GM12873 (cell line): ENCODE measurements around the gene PPFIA2.

Experiments
- TF ChIP-seq, protein P1 (sequence below): IDR thresholded peaks from 2 replicates; pipeline ENCODE4 v1.5.1; 2012; ENCODE audit warnings: low read depth, mild to moderate bottlenecking, moderate library complexity, low read length, control low read depth; ENCODE audit not compliant: insufficient read depth; ENCODE audit errors: missing control alignments

PPFIA2 gene

DNA sequence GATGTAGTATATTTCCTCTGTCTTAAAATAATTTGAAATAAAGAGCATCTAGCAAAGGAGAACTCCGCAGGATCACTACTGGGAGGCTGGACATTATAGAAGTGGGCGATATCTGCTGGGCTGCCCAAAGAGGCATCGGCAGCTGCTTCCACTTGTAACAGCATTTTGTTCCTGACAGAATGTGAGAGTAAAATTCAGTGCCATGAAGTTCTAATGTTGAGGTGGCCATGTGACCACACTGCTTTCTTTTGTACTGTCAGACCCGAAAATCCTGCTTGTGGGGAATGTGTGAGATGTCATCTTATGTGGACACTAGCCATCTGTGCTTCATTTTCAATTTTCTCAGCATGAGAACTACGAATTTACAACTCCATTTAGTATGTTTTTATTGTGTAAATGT lies 529.4 kb downstream of the PPFIA2 start:
- TF ChIP-seq, protein P1, sequence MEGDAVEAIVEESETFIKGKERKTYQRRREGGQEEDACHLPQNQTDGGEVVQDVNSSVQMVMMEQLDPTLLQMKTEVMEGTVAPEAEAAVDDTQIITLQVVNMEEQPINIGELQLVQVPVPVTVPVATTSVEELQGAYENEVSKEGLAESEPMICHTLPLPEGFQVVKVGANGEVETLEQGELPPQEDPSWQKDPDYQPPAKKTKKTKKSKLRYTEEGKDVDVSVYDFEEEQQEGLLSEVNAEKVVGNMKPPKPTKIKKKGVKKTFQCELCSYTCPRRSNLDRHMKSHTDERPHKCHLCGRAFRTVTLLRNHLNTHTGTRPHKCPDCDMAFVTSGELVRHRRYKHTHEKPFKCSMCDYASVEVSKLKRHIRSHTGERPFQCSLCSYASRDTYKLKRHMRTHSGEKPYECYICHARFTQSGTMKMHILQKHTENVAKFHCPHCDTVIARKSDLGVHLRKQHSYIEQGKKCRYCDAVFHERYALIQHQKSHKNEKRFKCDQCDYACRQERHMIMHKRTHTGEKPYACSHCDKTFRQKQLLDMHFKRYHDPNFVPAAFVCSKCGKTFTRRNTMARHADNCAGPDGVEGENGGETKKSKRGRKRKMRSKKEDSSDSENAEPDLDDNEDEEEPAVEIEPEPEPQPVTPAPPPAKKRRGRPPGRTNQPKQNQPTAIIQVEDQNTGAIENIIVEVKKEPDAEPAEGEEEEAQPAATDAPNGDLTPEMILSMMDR = no peak

- TF ChIP-seq, protein P1 = no peak
Measured at GRCh38 chr12:81224626-81225025, 534.5 kb downstream of the PPFIA2 start.

DNA sequence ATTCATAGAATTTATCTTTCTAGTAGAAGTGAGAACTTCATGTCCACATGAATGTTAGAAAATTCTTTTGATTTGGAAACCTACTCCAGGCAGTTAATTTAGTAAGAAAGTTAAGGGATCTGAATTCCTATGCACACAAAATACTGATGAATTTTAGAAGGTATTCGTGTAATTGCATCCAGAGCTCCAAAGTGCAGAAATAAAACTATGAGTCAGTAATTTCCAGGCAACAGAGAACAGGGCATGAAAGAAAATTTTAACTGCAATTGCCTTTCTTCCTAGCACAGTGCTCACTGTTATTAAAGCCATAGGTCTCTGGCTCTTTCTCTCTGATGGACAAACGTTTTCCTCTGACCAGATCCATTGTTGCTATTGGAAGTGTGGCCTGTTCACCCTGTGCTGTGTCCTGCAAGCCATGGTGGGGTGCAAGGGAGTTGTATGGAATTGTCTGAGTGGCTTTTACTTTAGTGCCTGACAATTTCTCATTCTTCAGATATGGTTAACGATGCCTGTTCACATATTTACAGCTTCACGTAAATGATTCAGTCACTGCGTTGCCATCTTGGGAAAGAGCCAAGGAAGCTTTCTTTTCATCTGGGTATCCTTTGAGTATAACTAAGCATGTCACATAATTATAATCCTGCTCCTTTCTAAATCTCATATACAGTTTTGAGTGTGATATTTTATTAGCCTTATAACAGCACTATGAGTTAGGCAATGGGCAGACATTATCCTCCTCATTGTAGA lies 536.1 kb downstream of the PPFIA2 start:
- TF ChIP-seq, protein P1 = no peak

GRCh38 chr12:81221681-81222080 lies 537.5 kb downstream of the PPFIA2 start:
- TF ChIP-seq, protein P1 = no peak

GRCh38 chr12:81216739-81217138 lies 542.4 kb downstream of the PPFIA2 start:
- TF ChIP-seq, protein P1 = no peak

DNA sequence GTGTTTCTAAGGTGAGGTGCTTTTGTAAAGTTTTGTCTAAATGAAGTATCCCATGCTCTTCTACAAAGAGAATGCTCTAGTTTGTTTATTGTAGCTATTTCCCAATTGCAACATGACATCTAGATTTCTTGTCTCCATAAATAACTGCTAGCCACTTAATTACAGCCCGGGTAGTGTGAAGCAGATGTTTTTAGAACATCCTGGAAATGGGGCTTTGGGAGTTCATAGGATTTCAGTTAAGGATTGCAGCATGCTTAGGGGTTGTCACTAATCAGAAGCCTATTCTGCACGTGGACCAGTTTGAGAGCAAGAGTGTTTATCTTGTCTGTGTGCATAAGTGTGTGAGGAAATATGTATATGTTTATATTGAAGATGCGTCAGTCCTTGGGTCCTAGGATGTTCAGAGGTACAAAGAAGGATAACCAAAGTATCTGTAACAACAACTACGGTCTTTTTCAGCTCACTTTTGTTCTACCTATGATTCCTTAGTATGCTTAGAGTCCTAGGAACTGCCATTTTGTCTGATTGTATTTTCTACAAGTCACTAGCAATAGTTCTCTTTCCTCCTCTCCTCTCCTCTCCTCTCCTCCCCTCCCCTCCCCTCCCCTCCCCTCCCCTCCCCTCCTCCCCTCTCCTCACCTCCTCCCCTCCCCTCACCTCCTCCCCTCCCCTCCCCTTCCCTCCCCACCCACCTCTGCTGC lies 546.0 kb downstream of the PPFIA2 start:
- TF ChIP-seq, protein P1 = no peak

DNA sequence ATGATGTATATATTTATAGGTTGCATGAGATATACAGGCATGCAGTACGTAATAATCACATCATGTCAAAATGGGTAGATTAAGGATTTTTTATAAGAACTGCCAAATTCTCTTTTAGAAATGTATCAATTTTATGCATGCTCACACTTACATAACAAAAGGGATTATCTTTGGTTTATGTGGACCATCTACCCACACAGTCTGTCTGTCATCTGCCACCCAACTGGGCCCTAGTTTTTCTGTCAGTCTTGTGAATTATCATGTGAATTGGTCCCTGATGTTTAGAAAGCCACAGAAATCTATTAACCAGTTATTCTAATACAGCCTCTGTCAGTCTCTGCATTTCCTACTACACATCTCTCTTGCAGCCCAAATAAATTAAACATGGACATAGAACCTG lies 547.8 kb downstream of the PPFIA2 start:
- TF ChIP-seq, protein P1 = no peak
